ENCODE data around the gene SNX12.
"Not testable (repeated sequence)": the region's sequence is repeated elsewhere in the genome, so short reads cannot be mapped to it uniquely, and the experiment has no call there.

The SNX12 gene

GRCh38 chrX:71057848-71058530 is 10.1 kb downstream of the SNX12 start:
- H3K9me3 Mint-ChIP-seq: no peaks in the 10 kb centered on the region
- peaks cover 35% of the 10 kb centered on the region for H3K4me1 Mint-ChIP-seq (ENCODE audit: low read depth)
- H3K27ac Mint-ChIP-seq: peak overlapping the region; percentile 83
- H3K36me3 Mint-ChIP-seq (ENCODE audit: low read depth): peaks cover 39% of the 10 kb centered on the region
- H3K4me3 Mint-ChIP-seq: no peak overlapping the region
- H3K27me3 Mint-ChIP-seq: no peaks in the 10 kb centered on the region

GRCh38 chrX:71056867-71057266 is 11.3 kb downstream of the SNX12 start:
- no peak overlapping the region for H3K27ac Mint-ChIP-seq
- peaks cover 32% of the 10 kb centered on the region for H3K36me3 Mint-ChIP-seq (ENCODE audit: low read depth)
- peaks cover 35% of the 10 kb centered on the region for H3K4me1 Mint-ChIP-seq (ENCODE audit: low read depth)
- no peaks in the 10 kb centered on the region for H3K27me3 Mint-ChIP-seq
- no peak overlapping the region for H3K4me3 Mint-ChIP-seq
- H3K9me3 Mint-ChIP-seq: no peaks in the 10 kb centered on the region

GRCh38 chrX:71053217-71053621 is 14.9 kb downstream of the SNX12 start:
- peaks cover 11% of the 10 kb centered on the region for H3K36me3 Mint-ChIP-seq (ENCODE audit: low read depth)
- no peak overlapping the region for H3K27ac Mint-ChIP-seq
- no peak overlapping the region for H3K4me3 Mint-ChIP-seq

GRCh38 chrX:71052721-71053120 is 15.4 kb downstream of the SNX12 start:
- H3K27ac Mint-ChIP-seq: no peak overlapping the region
- H3K4me1 Mint-ChIP-seq (ENCODE audit: low read depth): peaks cover 15% of the 10 kb centered on the region
- no peaks in the 10 kb centered on the region for H3K27me3 Mint-ChIP-seq
- H3K4me3 Mint-ChIP-seq: no peak overlapping the region
- peaks cover 7% of the 10 kb centered on the region for H3K36me3 Mint-ChIP-seq (ENCODE audit: low read depth)
- no peaks in the 10 kb centered on the region for H3K9me3 Mint-ChIP-seq

More at GRCh38 chrX:71053217-71053621, 14.9 kb downstream of the SNX12 start:
- Mint-ChIP-seq H3K4me1 (ENCODE audit: low read depth) (peaks cover 20% of the 10 kb centered on the region), H3K9me3 (no peaks in the 10 kb centered on the region), H3K27me3 (no peaks in the 10 kb centered on the region)

GRCh38 chrX:71047891-71048290 is 20.2 kb downstream of the SNX12 start:
- not testable (repeated sequence) for H3K4me3 Mint-ChIP-seq; H3K36me3 Mint-ChIP-seq (ENCODE audit: low read depth); H3K9me3 Mint-ChIP-seq; H3K27ac Mint-ChIP-seq; H3K27me3 Mint-ChIP-seq; H3K4me1 Mint-ChIP-seq (ENCODE audit: low read depth)

GRCh38 chrX:71017396-71017939 is 50.7 kb downstream of the SNX12 start:
- H3K27me3 Mint-ChIP-seq: no peaks in the 10 kb centered on the region
- H3K4me3 Mint-ChIP-seq: no peak overlapping the region
- no peaks in the 10 kb centered on the region for H3K9me3 Mint-ChIP-seq
- no peak overlapping the region for H3K27ac Mint-ChIP-seq
- H3K4me1 Mint-ChIP-seq (ENCODE audit: low read depth): no peaks in the 10 kb centered on the region
- H3K36me3 Mint-ChIP-seq (ENCODE audit: low read depth): no peaks in the 10 kb centered on the region

All from stimulated activated naive CD8-positive, alpha-beta T cell treated with anti-CD3 and anti-CD28 coated beads, Interleukin-15, Interleukin-2, amounts not matched to agents 100 ng/mL and 50 ng/mL, for 24 hours (primary cell).